Stimulated activated CD8-positive, alpha-beta memory T cell treated with anti-CD3 and anti-CD28 coated beads, Interleukin-4, amount 100 ng/mL, for 4 hours (primary cell): ENCODE data around the gene BRME1.
"Not testable (repeated sequence)": the region's sequence is repeated elsewhere in the genome, so short reads cannot be mapped to it uniquely, and the experiment has no call there.

Experiments used
- DNase-seq, 2 donors: peaks; one replicate each; pipeline ENCODE4 v3.0.0-alpha.2; 2020; ENCODE audit warnings: low read depth in 2 of 2, low spot score in 1 of 2

Gene BRME1

GRCh38 chr19:13868663-13869062, 37.3 kb downstream of the BRME1 start:
- DNase-seq, result no peak

DNA sequence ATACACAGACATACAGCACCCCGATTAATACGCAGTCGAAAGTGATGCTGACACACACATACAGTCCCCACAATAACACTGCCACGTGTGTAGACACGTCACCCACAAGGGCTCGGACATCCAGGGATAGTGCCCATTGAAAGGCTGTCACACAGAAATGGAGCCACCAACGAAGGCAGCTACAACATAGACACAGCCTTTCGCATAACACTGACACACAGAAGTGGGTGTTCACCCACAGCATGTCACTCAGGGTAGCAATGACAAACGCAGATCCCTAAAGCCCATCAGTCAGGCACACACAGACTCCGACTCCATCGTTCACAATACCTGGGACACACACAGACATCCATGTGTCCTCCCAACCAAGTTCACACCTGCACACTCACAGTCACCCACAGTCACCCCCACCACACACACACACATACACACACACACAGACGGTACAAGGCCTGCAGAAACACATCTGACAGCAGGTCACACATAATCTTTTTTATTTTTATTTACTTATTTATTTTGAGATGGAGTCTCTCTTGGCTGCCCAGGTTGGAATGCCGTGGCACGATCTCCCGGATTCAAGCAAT, 39.4 kb downstream of the BRME1 start:
- DNase-seq, result no peak

DNA sequence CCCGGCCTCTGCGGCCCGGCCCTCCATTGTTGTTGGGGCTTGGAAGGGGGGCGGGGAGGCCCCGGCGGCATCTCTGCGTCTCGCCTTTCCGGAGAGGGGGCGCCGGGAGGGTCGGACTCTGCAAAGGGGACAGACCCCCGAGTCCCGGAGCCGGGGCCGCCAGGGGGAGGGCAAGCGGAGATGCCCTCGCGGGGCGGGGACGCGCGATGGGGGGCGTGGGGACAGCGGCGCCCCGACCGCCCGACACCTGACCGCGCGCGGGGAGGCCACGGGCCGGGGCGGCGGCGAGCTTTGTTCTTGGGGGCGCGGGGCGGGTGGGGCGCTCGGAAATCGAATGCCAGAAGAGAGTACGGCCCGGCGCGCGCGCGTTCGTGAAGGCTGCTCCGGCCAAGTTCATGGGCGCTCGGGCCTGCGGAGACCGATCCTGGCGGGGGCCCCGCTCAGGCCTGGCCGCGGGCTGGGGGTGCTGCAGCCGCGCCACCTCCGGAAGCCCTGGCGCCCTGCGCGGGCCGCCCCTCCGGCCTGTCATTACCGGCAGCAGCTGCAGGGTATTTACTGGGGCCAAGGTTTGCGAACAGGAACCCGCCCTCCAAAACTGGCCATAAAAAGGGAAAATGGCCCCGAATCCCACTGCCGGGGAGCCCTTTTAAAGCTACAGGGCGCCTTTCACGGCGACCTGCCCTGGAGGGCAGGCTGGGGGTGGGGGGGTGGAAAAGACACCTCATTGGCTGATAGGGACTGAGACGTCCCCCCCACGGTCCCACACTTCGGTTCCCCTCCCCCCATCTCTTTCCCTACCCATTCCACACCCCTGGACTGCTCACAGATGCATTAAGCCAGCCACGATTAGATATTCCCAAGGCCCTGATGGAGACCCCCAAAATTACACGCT, 40.1 kb downstream of the BRME1 start:
- DNase-seq, result no peak

DNA sequence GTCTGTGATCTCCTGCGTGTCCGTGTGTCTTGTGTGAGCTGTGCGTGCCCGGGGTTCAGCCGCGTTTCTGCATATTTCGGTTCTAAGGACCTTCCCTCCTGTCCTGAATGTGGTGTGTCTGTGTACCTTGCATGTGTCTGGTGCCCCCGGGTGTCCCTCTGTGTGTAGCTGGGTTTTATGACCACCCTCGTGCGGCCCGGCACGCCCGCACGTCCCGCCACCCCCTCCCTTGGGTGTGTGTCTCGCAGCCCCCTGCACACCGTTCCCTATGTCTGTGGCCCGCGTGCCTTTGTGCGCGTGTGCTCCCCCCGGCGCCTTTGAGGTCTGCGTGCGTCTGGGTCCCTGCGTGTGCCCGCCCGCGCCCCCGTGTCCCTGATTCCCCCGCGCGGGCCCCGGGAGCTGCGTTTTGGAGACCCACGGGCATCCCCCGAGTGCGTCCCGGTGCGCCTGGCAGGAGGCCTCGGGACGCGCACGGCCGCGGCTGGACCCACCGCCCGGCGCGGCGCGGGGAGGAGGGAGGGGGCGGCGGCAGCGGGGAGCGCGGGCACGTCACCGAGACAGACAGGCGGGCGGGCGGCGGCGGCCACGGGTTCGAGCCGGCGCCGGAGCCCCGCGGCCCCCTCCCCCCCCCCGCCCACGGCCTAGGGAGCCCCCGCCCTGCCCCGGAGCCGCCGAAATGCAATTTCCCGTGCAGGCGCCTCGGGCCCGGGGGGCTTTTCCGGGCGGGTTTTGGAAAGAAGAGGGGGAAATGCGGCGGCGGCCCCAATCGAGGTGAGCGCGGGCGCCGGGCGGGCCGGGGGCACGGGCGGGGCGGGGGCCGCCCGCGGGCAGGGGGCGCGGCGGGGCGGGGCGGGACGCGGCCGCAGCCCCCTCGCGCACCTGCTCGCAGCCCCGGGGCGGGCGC, 41.0 kb downstream of the BRME1 start:
- DNase-seq, result no peak

DNA sequence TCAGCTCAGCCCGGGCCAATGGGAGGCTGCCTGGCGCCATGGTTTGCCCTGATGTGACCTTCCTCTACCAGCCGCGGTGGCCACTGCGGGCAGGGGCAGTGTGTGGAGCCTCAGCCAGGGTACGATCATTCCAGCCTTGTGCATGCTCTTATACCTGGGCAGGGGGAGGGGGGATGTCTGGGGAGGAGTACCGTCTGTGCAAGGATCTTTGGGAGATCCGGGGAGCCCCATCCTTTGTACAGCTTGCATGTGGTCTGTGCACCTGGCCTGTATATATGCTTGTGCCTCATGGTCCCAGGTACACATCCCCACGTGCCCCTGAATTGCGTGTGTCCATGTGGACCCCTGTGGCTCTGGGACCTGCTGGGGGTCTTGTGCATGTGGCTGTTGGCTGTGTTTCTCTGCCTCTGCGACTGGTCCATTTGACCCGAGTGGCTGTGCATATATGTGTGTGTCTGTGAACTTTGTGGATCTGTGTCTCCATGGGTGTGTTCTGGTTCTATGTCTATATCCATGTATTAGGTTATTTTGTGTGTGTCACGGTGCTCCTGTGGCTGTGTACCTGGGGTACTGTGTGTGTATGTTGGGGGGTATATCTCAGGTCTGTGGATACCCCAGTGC, 41.8 kb downstream of the BRME1 start:
- DNase-seq, result no peak

DNA sequence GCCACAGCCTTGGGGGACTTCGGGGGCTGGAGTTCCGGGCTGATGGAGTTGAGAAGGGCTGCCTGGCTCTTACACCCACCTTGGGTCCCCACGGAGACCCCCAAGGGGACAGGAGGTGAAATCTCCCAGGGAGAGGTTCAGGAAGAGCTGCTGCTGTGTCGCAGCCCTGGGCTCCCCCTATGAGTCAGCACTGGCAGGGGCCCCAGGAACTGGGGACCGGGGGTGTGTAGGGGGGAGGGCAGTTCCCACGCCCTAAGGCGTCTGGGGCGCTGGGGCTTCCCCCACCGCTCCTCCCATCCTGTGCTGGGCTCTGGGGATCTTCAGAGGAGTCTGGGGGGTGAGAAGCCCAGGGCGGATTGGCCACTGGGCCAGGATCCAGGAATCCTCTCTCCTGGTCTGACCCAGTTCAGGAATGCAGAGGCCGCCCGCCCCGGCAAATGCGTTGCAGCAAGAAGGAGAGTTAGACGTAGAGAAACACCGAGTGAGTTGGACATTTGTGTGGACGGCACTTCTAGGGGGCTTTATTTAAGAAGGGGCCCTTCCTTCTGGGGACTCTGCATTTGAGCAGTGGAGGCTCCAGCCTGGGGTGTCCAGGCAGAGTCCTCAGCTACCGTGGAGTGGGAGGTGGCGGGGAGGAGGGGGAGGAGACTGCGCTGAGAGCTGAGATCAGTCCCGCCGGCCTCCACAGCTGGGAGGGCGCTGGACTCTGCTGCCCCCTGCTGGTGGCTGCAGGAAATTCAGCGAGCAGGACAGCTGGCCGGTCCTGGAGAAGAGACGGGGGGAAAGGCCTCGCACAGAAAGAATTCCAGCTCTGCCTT, 44.0 kb downstream of the BRME1 start:
- DNase-seq, result peak; percentile 72 to 83

- no peak for DNase-seq
Observed at GRCh38 chr19:13861392-13861713, 44.6 kb downstream of the BRME1 start.

DNA sequence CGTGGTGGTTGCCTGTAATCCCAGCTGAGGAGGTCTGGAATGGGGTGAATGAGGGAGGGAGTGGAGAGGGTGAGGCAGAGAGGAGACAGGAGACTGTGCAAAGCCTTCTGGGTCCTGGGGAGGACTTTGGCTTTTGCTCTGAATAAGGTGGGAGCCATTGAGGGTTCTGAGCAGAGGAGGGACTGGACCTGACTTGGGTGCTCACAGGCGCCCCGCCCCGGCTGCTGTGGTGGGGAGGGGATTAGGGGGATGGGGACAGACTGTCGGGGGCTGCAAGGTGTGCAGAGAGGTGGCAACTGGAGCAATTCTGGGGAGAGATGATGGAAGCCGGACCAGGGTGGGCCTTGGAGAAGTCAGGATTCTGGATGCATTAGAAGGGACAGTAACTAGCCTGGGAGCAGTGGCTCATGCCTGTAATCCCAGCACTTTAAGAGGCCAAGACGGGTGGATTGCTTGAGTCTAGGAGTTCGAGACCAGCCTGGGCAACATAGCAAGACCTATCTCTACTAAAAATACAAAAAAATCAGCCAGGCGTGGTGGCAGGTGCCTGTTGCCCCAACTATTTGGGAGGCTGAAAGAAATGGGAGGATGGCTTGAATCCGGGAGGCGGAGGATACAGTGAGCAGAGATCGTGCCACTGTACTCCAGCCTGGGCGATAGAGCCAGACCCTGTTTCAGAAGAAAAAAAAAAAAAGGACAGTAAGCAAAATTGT, 45.1 kb downstream of the BRME1 start:
- no peak for DNase-seq

GRCh38 chr19:13859361-13859880, 46.5 kb downstream of the BRME1 start:
- DNase-seq, result no peak

GRCh38 chr19:13856497-13856896, 49.4 kb downstream of the BRME1 start:
- no peak for DNase-seq

- not testable (repeated sequence) for DNase-seq
Observed at GRCh38 chr19:13852171-13852707, 53.7 kb downstream of the BRME1 start.

- DNase-seq, result not testable (repeated sequence)
Observed at GRCh38 chr19:13851734-13852114, 54.2 kb downstream of the BRME1 start.

GRCh38 chr19:13850910-13851733, 54.8 kb downstream of the BRME1 start:
- peak in 1 of 2 donors; percentile 73 for DNase-seq

DNA sequence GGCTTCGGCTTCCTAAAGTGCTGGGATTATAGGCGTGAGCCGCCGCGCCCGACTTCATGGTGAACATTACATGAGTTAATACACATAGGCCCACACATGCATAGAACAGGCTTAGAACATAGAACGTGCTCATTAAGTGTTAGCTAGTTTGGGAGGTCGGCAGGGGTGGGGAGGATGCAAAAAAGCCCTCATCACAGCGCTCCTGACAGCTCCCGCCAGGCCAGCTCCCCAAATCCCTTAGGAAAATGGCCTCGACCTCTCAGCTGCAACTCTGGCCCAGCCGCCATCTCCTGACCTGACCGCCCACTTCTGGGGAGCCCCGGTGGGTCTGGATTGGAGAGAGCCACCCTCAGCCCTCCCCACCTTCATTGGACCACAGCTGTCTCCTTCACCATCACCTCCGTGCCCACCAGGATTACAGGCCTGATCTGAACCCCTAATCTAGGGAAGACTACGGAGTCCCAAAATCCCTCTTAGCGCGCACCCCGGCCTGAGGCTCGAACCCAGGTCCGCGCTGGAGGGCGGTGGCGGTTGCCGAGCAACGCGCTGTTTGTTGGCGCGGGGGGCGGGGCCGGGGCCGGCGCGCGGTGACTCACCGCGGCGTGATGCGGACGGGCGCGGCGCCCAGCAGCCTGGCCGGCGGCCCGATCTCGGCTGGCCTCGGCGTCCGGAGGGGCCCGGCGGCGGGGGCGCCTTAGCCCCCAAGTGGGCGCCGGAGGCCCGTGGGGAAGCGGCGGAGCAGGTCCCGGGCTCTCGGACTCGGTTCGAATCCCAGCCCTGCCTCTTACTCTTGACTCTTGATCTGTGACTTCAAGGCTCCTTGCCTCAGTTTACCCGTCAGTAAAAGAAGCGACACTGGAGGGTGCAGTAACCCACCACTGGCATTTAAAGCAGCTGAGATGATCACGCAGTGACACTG, 55.7 kb downstream of the BRME1 start:
- peak in 1 of 2 donors; percentile 43 for DNase-seq

DNA sequence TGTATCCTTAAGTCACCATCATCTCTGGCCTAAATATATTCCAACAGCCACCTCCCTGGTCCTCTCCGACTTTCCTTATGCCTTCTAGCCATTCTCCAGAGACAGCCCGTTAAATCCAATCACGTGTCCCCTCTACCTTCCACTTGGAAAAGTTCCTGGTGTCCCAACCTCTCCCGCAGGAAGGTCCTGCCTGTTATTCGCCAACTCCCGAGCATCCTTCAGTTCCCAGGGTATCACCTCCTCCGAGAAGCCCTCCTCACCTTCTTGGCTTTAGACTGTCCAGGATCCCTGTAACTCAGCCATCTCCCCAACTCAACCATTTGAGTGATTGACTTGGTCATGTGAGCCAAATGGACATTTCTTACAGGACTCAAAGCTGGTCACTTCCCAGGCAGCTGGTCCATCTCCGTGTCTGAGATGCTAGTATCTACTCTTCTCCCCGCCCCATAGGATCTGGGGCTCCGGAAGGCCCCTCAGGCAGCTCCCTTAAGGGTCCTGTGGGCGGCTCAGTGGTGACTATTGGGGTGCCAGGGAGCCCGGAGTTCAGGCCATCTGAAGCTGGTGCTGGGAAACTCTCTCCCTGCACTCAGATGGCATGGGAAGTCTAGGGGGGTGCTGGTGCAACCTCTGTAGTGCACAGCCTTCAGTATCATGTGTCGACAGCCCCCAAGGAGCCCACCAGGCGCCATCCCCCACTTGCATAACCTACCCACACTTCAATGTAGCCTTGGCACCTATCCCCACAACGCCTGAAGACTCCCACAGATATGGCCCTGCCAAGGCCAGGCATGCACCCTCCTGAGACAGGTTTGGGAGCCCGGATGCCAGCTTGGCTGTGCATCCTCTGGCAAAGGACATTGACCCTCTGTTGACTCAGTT, 56.9 kb downstream of the BRME1 start:
- no peak for DNase-seq

- no peak for DNase-seq
Observed at GRCh38 chr19:13848340-13848677, 57.6 kb downstream of the BRME1 start.
